HG03064 (cell line): ENCODE results near the gene TIMM21.
A peak's percentile ranks its signal among the peaks of the same experiment; 100 is the strongest.

Experiments used
- ATAC-seq: cut with Tn5 transposase; IDR thresholded peaks from one replicate; pipeline ENCODE4 v1.9.1; 2021; ENCODE audit warnings: low read depth; ENCODE audit not compliant: unreplicated experiment

The TIMM21 gene

GRCh38 chr18:74186661-74187060, 38.3 kb downstream of the TIMM21 start:
- no peak for ATAC-seq

GRCh38 chr18:74190086-74190485, 41.8 kb downstream of the TIMM21 start:
- no peak for ATAC-seq

GRCh38 chr18:74191577-74191976, 43.3 kb downstream of the TIMM21 start:
- ATAC-seq, result no peak

GRCh38 chr18:74194691-74195090, 46.4 kb downstream of the TIMM21 start:
- ATAC-seq, result no peak

GRCh38 chr18:74196220-74197119, 48.1 kb downstream of the TIMM21 start:
- ATAC-seq, result peak; percentile 70

- ATAC-seq, result no peak
Measured at GRCh38 chr18:74197705-74198341, 49.5 kb downstream of the TIMM21 start.

GRCh38 chr18:74198453-74198852, 50.1 kb downstream of the TIMM21 start:
- no peak for ATAC-seq

- no peak for ATAC-seq
Measured at GRCh38 chr18:74200780-74201179, 52.5 kb downstream of the TIMM21 start.

GRCh38 chr18:74203811-74204210, 55.5 kb downstream of the TIMM21 start:
- ATAC-seq, result no peak

- no peak for ATAC-seq
Measured at GRCh38 chr18:74204526-74205152, 56.3 kb downstream of the TIMM21 start.
